Measurements from ENCODE around the gene LPAR1.

Gene LPAR1

DNA sequence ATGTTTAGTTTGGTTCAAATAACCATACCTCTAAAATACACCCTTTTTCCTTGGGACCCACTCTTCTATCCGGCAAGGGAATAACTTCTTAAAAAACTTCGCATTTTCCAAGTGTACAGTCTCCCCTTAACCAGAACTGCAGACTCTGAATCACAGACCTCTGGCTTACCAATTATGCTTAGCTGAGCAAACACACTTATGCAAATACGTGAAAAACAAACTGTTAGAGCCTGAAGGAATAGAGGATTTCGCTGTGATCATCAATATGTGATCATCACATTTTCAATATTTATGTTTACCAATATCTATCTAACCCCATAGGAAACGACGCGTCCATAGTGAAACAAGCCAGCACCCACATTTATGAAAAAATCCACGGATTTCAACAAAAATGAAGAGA is 1.3 kb downstream of the LPAR1 start:
- TF ChIP-seq, protein P1, sequence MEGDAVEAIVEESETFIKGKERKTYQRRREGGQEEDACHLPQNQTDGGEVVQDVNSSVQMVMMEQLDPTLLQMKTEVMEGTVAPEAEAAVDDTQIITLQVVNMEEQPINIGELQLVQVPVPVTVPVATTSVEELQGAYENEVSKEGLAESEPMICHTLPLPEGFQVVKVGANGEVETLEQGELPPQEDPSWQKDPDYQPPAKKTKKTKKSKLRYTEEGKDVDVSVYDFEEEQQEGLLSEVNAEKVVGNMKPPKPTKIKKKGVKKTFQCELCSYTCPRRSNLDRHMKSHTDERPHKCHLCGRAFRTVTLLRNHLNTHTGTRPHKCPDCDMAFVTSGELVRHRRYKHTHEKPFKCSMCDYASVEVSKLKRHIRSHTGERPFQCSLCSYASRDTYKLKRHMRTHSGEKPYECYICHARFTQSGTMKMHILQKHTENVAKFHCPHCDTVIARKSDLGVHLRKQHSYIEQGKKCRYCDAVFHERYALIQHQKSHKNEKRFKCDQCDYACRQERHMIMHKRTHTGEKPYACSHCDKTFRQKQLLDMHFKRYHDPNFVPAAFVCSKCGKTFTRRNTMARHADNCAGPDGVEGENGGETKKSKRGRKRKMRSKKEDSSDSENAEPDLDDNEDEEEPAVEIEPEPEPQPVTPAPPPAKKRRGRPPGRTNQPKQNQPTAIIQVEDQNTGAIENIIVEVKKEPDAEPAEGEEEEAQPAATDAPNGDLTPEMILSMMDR (IDR thresholded peaks at IDR 0.05), result no peak

DNA sequence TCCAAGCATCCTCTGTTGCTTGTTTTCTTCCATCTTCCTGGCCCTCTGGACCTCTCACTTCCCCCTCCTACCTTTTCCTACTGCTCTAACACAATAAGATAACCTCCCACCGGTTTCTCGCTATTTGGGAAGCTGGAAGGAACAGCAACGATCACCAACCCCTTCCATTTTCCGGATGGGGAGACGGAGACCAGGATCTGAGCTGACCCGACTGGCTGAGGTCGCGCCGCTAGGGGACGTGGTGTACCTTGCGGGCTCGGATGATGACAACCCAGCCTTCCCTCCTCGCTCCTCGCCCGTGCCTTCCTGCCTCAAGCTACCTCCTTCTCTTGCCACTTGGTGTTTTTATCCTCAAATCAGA is 1.9 kb downstream of the LPAR1 start:
- TF ChIP-seq, protein P1 (IDR thresholded peaks at IDR 0.05), result no peak

DNA sequence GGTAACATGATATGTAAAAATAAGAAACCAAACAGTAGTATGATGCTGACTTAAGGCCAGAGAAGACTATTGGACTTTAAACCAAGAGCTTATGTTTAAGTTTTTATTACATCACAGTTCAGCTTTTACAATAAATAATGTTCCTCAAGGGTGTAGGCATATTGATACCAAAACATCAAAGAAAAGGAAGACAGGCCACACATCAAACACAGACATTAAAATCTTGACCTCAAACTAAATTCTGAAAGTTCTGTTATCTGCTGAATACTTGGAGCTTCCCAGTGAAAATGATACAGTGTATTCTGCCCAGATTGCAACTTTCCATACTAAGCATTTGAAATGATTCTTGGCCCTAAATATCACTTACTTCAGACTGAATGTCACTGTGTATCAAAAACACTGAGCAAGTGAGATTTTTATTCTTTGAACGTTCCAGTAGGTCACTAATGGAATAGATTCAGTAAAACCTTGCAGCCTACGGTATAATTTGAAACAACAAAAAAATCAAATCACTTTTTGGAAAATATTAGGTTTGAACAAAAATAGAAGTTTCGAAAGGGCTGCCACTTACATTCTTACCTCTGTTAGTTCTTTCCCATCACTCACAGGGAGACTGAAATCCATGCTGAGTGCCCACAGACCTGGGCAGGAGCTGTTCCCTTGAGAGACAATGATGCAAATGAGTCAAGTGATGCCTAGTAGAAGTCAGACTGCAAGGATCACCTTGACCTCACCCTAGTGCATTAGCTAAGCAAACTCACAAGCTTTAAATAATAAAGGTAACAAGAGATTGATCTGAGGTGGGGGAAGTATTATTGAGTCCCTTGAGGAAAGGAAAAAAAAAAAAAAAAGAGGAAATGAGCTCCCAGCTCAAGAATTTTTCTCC is 2.5 kb downstream of the LPAR1 start:
- TF ChIP-seq, protein P1 (IDR thresholded peaks at IDR 0.05), result no peak

DNA sequence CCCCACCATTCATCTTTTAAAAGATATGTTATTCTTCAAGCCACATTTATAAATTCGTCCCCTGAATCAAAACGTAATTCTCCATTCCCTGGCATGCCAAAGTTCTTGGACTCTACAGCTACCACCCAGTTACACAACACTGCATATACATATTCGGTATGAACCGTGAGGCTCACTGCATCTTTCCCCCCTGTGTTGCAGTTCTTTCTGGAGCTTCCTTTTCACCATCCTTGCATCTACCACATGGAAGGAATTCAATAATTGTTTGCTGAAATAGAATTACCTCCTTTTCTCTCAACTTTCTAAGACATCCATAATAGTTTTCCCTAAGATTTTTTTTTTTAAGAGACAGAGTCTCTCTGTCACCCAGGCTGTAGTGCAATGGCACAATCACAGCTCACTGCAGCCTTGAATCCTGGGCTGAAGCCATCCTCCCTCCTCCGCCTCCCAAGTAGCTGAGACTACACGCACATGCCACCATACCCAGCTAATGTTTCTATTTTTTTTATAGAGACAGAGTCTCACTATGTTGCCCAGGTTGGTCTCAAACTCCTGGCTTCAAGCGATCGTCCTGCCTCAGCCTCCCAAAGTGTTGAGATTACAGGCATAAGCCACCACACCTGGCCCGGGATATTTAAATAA is 3.3 kb downstream of the LPAR1 start:
- TF ChIP-seq, protein P1 (IDR thresholded peaks at IDR 0.05), result no peak

DNA sequence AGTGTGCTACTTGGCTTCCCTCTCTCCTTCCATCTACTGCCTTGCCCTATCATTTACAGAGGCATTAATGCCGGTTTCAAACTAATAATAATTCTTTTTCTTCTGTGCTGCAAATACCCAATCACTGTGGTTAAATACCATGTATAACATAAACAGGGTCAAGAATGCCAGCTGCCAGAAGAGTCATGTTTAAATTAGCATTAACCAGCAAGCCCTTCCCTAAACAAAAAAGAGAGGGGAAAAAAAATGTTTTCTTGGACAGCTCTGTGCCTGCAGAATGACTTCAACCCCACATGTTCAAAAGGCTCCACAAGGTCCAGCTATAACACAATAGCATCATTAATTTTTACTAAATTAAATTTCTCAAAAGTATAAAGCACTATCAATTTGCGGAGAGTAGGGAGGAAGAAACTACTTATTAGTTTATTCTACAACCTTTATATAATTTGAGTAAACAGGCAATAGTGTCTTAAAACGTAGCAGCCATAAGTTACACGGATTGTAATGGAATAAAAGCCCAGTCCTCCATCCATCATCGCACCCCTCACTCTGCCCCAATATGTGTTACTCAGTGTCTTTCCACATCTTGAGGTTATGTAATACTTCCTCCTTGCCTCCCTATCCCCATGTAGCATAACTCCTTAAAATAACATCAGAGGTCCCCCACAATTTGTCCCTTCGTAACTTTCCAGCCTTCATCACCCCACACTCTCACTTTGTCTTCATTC is 3.9 kb downstream of the LPAR1 start:
- TF ChIP-seq, protein P1 (IDR thresholded peaks at IDR 0.05), result no peak

DNA sequence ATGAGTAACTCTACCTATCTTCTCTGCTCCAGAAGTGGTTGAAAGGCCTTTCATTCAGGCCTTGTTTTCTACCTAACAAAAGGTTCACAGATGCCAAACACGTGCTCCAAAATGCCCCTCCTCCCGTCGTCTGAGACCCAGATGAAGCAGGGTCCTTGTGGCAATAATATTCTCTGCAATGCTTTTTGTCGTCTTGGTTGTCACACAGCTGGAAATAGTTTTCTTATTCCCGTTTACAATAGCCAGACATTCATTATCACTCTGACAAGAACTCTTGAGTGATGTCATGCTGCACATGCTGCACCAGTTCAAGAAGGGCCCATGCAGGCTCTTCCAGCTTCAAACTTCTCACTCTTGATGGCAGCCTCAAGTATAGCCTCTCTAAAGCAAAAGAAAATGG is 7.8 kb downstream of the LPAR1 start:
- TF ChIP-seq, protein P1 (IDR thresholded peaks at IDR 0.05), result no peak

DNA sequence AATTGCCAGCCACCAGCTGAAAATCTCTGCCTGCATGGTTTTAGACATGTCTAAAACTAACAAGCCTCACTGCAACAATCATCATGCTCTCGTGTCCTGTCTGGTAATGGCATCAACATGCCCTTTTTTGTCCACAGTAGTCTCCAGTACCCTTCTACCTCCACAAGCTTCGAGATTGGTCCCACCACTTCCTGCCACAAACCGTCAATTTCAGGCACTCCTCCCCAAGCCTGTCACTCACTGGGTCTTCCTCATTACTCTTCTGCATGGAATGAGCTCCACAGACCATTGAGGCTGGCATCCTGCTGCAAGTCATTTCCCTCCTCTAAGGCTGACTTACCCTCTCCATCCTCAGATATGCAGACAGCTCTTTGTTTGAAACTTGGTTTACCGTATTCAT is 9.0 kb downstream of the LPAR1 start:
- TF ChIP-seq, protein P1 (IDR thresholded peaks at IDR 0.05), result no peak

Data from LNCAP (cell line).